SU-DHL-6 (cell line): Measurements from ENCODE around the gene RIPPLY2.

Experiments used
- CTCF ChIP-seq: fragments of 200-600 bp; sonication (generic); IDR thresholded peaks from one replicate; pipeline ENCODE4 v1.5.1; 2017; ENCODE audit warnings: antibody characterized with exemption, mild to moderate bottlenecking, low read length, moderate library complexity; ENCODE audit not compliant: insufficient read depth, poor library complexity, severe bottlenecking
- EZH2phosphoT487 ChIP-seq: fragments of 200-600 bp; sonication (generic), shearing (Covaris generic); conservative IDR thresholded peaks from 2 replicates; pipeline ENCODE4 v1.6.1; 2018; ENCODE audit warnings: mild to moderate bottlenecking, antibody characterized with exemption, low read length, moderate library complexity, mixed read lengths

DNA sequence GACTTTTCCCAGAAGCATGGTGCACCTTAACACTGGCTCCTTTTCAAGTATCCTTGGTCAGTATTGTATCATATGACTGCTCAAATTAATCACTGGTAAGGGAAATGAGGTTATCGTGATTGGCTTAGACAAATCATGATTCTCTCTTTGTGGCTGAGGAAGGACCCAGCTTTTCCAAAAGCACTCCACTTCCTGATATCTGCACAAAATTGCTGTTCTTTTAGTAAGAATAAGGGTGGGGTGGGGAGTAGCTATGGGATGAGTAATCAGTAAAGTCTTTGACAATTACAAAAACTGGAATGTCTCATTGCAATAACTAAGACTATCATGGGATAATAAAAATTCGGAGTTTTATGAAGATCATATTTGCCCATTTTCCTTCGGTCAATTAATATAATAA, 9.0 kb upstream of the RIPPLY2 start:
- TF ChIP-seq CTCF (no peak), EZH2phosphoT487 (no peak)
